Stimulated activated effector memory CD8-positive, alpha-beta T cell treated with anti-CD3 and anti-CD28 coated beads, Interleukin-12 subunit alpha, Interleukin-12 subunit beta, amount 100 ng/mL, for 72 hours (primary cell): ENCODE data around the gene SIRT4.
A peak's percentile ranks its signal among the peaks of the same experiment; 100 is the strongest.
"Not testable (repeated sequence)": the region's sequence is repeated elsewhere in the genome, so short reads cannot be mapped to it uniquely, and the experiment has no call there.

ENCODE experiments used
- ATAC-seq: fragments of 150-1000 bp; cut with Tn5 transposase; 2 replicates; pipeline ENCODE4 v1.10.0; 2021
- DNase-seq, 2 donors: peaks; one replicate each; pipeline ENCODE4 v3.0.0; 2021 to 2022; ENCODE audit warnings: low spot score in 2 of 2
- H3K27ac Mint-ChIP-seq: one replicate; pipeline ENCODE4 v1.8.0; 2022; ENCODE audit warnings: mild to moderate bottlenecking, mixed read lengths
- H3K36me3 Mint-ChIP-seq: one replicate; pipeline ENCODE4 v1.8.0; 2022; ENCODE audit warnings: mild to moderate bottlenecking, mixed read lengths
- H3K4me1 Mint-ChIP-seq: one replicate; pipeline ENCODE4 v1.8.0; 2022; ENCODE audit warnings: mixed read lengths
- H3K4me3 Mint-ChIP-seq: one replicate; pipeline ENCODE4 v1.8.0; 2022; ENCODE audit warnings: mild to moderate bottlenecking, mixed read lengths
- H3K9me3 Mint-ChIP-seq: one replicate; pipeline ENCODE4 v1.8.0; 2022; ENCODE audit warnings: mixed read lengths

SIRT4 gene

GRCh38 chr12:120301962-120302815 lies at the start of gene SIRT4:
Gene SIRT4, plus strand, starts transcription at chr12:120302321. Its CDS starts 1,241 bp downstream, at chr12:120303562.
- DNase-seq (peak; percentile 67 to 93), ATAC-seq (peak; percentile 100)
- H3K27ac Mint-ChIP-seq, result peak within 1 kb of the TSS; percentile 72
- H3K36me3 Mint-ChIP-seq, result no peaks in the 10 kb centered on the region
- peaks cover 6% of the 10 kb centered on the region for H3K4me1 Mint-ChIP-seq
- H3K4me3 Mint-ChIP-seq, result peak within 1 kb of the TSS; percentile 81
- H3K9me3 Mint-ChIP-seq, result no peaks in the 10 kb centered on the region

- H3K36me3 Mint-ChIP-seq, result peaks cover 13% of the 10 kb centered on the region
- peak overlapping the region; percentile 61 for H3K4me3 Mint-ChIP-seq
- not testable (repeated sequence) for DNase-seq, ATAC-seq, H3K9me3 Mint-ChIP-seq
- peak overlapping the region; percentile 66 for H3K27ac Mint-ChIP-seq
- peaks cover 92% of the 10 kb centered on the region for H3K4me1 Mint-ChIP-seq
Measured at GRCh38 chr12:120253313-120253712, 48.8 kb upstream of the SIRT4 start.

GRCh38 chr12:120254809-120255208 lies 47.3 kb upstream of the SIRT4 start:
- ATAC-seq (no peak), DNase-seq (no peak)
- H3K4me3 Mint-ChIP-seq, result no peak overlapping the region
- H3K27ac Mint-ChIP-seq, result peak overlapping the region; percentile 61
- peaks cover 20% of the 10 kb centered on the region for H3K36me3 Mint-ChIP-seq
- H3K4me1 Mint-ChIP-seq, result peaks cover 89% of the 10 kb centered on the region
- H3K9me3 Mint-ChIP-seq, result no peaks in the 10 kb centered on the region

GRCh38 chr12:120257041-120257821 lies 44.9 kb upstream of the SIRT4 start:
- Mint-ChIP-seq H3K9me3 (no peaks in the 10 kb centered on the region), H3K27ac (peak overlapping the region; percentile 51), H3K4me3 (no peak overlapping the region), H3K36me3 (peaks cover 16% of the 10 kb centered on the region), H3K4me1 (peaks cover 88% of the 10 kb centered on the region)
- ATAC-seq (no peak), DNase-seq (no peak)

GRCh38 chr12:120258323-120258896 lies 43.7 kb upstream of the SIRT4 start:
- Mint-ChIP-seq H3K36me3 (peaks cover 14% of the 10 kb centered on the region), H3K27ac (peak overlapping the region; percentile 51)

GRCh38 chr12:120259418-120260202 lies 42.5 kb upstream of the SIRT4 start:
- no peak for DNase-seq
- H3K4me1 Mint-ChIP-seq, result peaks cover 88% of the 10 kb centered on the region
- peaks cover 13% of the 10 kb centered on the region for H3K36me3 Mint-ChIP-seq
- no peak overlapping the region for H3K4me3 Mint-ChIP-seq
- peak overlapping the region; percentile 80 for H3K27ac Mint-ChIP-seq
- no peak for ATAC-seq
- H3K9me3 Mint-ChIP-seq, result no peaks in the 10 kb centered on the region

More at GRCh38 chr12:120258323-120258896, 43.7 kb upstream of the SIRT4 start:
- ATAC-seq (no peak), DNase-seq (no peak)
- H3K9me3 Mint-ChIP-seq, result no peaks in the 10 kb centered on the region
- H3K4me3 Mint-ChIP-seq, result no peak overlapping the region
- H3K4me1 Mint-ChIP-seq, result peaks cover 88% of the 10 kb centered on the region

GRCh38 chr12:120260607-120261006 lies 41.5 kb upstream of the SIRT4 start:
- DNase-seq (no peak), ATAC-seq (no peak)
- Mint-ChIP-seq H3K36me3 (peaks cover 7% of the 10 kb centered on the region), H3K27ac (peak overlapping the region; percentile 80), H3K9me3 (no peaks in the 10 kb centered on the region), H3K4me3 (no peak overlapping the region), H3K4me1 (peaks cover 85% of the 10 kb centered on the region)

- DNase-seq (peak in 1 of 2 donors; percentile 68), ATAC-seq (peak; percentile 62)
- peak overlapping the region; percentile 94 for H3K4me3 Mint-ChIP-seq
- H3K36me3 Mint-ChIP-seq, result peaks cover 7% of the 10 kb centered on the region
- H3K9me3 Mint-ChIP-seq, result no peaks in the 10 kb centered on the region
- H3K27ac Mint-ChIP-seq, result peak overlapping the region; percentile 96
- H3K4me1 Mint-ChIP-seq, result peaks cover 79% of the 10 kb centered on the region
Measured at GRCh38 chr12:120261951-120262851, 39.9 kb upstream of the SIRT4 start.

- Mint-ChIP-seq H3K4me1 (peaks cover 70% of the 10 kb centered on the region), H3K36me3 (peaks cover 7% of the 10 kb centered on the region), H3K27ac (peak overlapping the region; percentile 96), H3K4me3 (peak overlapping the region; percentile 94), H3K9me3 (no peaks in the 10 kb centered on the region)
- DNase-seq (no peak), ATAC-seq (no peak)
Measured at GRCh38 chr12:120262852-120263747, 39.0 kb upstream of the SIRT4 start.

GRCh38 chr12:120263748-120264085 lies 38.4 kb upstream of the SIRT4 start:
- no peaks in the 10 kb centered on the region for H3K9me3 Mint-ChIP-seq
- peaks cover 64% of the 10 kb centered on the region for H3K4me1 Mint-ChIP-seq
- peak overlapping the region; percentile 94 for H3K4me3 Mint-ChIP-seq
- H3K27ac Mint-ChIP-seq, result peak overlapping the region; percentile 96
- ATAC-seq (no peak), DNase-seq (no peak)
- H3K36me3 Mint-ChIP-seq, result peaks cover 7% of the 10 kb centered on the region

- no peak for DNase-seq
- ATAC-seq, result no peak
- Mint-ChIP-seq H3K4me3 (peak overlapping the region; percentile 94), H3K4me1 (peaks cover 62% of the 10 kb centered on the region), H3K9me3 (no peaks in the 10 kb centered on the region), H3K27ac (peak overlapping the region; percentile 96), H3K36me3 (peaks cover 4% of the 10 kb centered on the region)
Measured at GRCh38 chr12:120264086-120264903, 37.8 kb upstream of the SIRT4 start.

- ATAC-seq (no peak), DNase-seq (no peak)
- Mint-ChIP-seq H3K4me3 (peak overlapping the region; percentile 94), H3K4me1 (peaks cover 55% of the 10 kb centered on the region), H3K27ac (peak overlapping the region; percentile 96), H3K9me3 (no peaks in the 10 kb centered on the region), H3K36me3 (no peaks in the 10 kb centered on the region)
Measured at GRCh38 chr12:120264904-120265472, 37.1 kb upstream of the SIRT4 start.
